Ascending aorta (tissue), 2 donors: ENCODE measurements around the gene PDE8B. TPM values are rescaled to one million over a fixed set of nuclear protein-coding genes. Genes with fewer than 3 reads are reported as not detected.
A peak's percentile ranks its signal among the peaks of the same experiment; 100 is the strongest.

Experiments
- DNase-seq, 2 donors: peaks; one replicate each; pipeline ENCODE4 v3.0.0-alpha.2; 2019; ENCODE audit warnings: low spot score in 2 of 2
- H3K27ac ChIP-seq, 2 donors: fragments of 200-600 bp; sonication (generic); one replicate each; pipeline ENCODE4 v1.5.1; 2016 to 2017; ENCODE audit warnings: mild to moderate bottlenecking in 1 of 2
- H3K27me3 ChIP-seq: fragments of 200-600 bp; sonication (generic); one replicate; pipeline ENCODE4 v1.5.1; 2017
- H3K36me3 ChIP-seq, 2 donors: fragments of 200-600 bp; sonication (generic); one replicate each; pipeline ENCODE4 v1.5.1; 2016
- H3K4me1 ChIP-seq, 2 donors: fragments of 200-600 bp; sonication (generic); one replicate each; pipeline ENCODE4 v1.5.1; 2016 to 2017; ENCODE audit warnings: mild to moderate bottlenecking in 1 of 2
- H3K4me3 ChIP-seq, 2 donors: fragments of 200-600 bp; sonication (generic); one replicate each; pipeline ENCODE4 v1.5.1; 2016 to 2017; ENCODE audit warnings: mild to moderate bottlenecking in 1 of 2
- H3K9me3 ChIP-seq, 2 donors: fragments of 200-600 bp; sonication (generic); one replicate each; pipeline ENCODE4 v1.5.1; 2016
- intact Hi-C: fragments of 100-400 bp; cut with DNase I; formaldehyde crosslinking; loops from one replicate; pipeline ENCODE4 v1.15.1; 2023
- total RNA-seq: library from RNA; depleted of rRNA; stranded (reverse); fragments of >200 nt; gene quantifications from one replicate; pipeline ENCODE4 v1.1.0, GENCODE V29; 2016
- TF ChIP-seq, protein P1 (sequence below), 3 experiments: fragments of 200-600 bp in 2 of 3; fragments of 450-650 bp in 1 of 3; sonication (generic) in 2 of 3; IDR thresholded peaks; one replicate each; pipeline ENCODE4 v1.5.1; 2016 to 2019; ENCODE audit warnings: antibody characterized with exemption in 3 of 3, mild to moderate bottlenecking in 1 of 3, moderate library complexity in 1 of 3

The PDE8B gene
- total RNA-seq, 1 donor from 2014 or later, result 28.1 TPM

DNA sequence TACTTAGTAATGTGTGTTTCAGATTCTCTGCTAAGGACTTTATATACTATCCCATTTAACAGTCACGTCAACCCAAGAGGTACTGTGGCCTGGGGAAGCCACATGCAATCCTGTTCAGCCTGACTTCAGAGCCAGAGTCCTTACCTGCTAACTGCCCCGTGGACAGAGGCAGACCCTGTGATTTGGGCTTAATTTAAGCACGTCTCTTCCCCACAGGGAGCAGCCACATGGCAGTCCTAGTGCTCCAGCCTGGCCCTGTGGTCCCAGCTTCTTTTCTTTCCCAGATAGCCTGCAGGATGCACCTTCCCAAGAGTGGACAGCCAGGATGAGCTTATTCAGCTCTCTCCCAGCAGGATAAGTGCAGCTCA, 71.5 kb downstream of the PDE8B start:
- Histone ChIP-seq H3K27ac (peak overlapping the region; percentile 40 to 48), H3K4me3 (no peak overlapping the region), H3K27me3 (no peaks in the 10 kb centered on the region), H3K36me3 (no peaks in the 10 kb centered on the region), H3K9me3 (no peaks in the 10 kb centered on the region), H3K4me1 (peaks cover 5 to 7% of the 10 kb centered on the region in 2 donors)
- DNase-seq, result no peak
- TF ChIP-seq, protein P1, sequence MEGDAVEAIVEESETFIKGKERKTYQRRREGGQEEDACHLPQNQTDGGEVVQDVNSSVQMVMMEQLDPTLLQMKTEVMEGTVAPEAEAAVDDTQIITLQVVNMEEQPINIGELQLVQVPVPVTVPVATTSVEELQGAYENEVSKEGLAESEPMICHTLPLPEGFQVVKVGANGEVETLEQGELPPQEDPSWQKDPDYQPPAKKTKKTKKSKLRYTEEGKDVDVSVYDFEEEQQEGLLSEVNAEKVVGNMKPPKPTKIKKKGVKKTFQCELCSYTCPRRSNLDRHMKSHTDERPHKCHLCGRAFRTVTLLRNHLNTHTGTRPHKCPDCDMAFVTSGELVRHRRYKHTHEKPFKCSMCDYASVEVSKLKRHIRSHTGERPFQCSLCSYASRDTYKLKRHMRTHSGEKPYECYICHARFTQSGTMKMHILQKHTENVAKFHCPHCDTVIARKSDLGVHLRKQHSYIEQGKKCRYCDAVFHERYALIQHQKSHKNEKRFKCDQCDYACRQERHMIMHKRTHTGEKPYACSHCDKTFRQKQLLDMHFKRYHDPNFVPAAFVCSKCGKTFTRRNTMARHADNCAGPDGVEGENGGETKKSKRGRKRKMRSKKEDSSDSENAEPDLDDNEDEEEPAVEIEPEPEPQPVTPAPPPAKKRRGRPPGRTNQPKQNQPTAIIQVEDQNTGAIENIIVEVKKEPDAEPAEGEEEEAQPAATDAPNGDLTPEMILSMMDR (IDR thresholded peaks at IDR 0.05), result no peak
- intact Hi-C loops, result no loop called here

DNA sequence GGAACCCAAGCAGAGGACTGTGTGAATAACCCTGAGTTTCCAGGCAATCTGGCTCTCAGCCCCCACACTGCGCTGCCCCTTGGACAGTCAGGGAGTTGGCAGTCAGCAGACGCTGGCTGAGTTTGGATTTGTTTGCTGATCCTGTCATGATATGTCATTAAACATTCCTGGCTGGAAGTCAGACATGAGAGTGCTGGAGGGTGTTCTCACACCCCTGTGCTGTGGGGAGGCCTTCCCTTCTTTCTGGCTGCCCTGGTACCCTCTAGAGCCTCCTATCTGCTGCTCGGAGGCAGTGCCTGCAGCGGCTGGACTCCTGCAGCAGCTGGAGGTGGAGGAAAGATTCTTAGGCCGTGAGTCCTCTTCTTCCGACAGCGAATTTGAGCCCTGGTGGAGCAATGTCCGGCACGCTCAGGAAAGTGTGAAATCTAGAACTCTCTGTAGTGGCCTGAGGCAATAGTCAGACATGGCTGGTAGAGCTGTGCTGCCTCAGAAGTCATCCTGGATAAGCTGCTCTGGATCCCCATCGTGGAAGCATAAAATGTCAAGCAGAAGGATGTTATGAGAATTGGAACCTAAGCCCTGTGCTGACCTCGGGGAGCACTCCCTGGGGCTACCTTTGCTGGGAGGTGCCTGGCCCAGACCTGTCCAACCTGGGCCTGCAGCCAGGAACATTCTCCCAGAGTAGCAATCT, 72.0 kb downstream of the PDE8B start:
- H3K4me1 ChIP-seq, result peaks cover 5 to 7% of the 10 kb centered on the region in 2 donors
- no peaks in the 10 kb centered on the region for H3K9me3 ChIP-seq
- intact Hi-C loops, result no loop called here
- H3K27ac ChIP-seq, result peak overlapping the region; percentile 40 to 48
- no peaks in the 10 kb centered on the region for H3K36me3 ChIP-seq
- no peak overlapping the region for H3K4me3 ChIP-seq
- TF ChIP-seq, protein P1 (IDR thresholded peaks at IDR 0.05), result peak in 2 of 3 experiments; percentile 24 to 35
- peak in 1 of 2 donors; percentile 74 for DNase-seq
- H3K27me3 ChIP-seq, result no peaks in the 10 kb centered on the region

DNA sequence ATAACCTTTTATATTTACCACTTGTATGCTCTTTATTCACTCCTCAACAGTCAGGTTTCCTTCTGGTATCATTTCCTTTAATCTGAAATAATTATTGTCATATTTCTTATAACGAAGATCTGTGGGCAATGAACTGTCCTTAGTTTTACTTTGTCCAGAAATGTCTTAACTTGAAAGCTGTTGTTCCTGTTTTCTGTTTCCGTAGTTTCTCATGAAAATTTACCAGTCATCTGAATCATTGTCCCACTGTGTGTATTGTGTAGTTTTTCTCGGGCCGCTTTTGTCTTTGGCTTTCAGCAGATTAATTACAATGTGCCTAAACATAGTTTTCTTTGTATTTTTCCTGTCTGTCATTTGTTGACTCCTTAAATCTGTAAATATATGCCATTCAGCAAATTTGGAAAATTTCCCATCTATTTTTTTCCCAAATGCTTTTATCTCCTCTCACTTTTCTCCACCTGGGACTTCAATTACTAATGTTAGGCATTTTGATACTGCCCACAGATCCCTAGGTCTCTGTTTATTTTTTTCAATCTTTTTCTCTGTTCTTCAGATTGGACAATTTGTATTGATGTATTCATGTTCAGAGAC, 74.9 kb downstream of the PDE8B start:
- Histone ChIP-seq H3K9me3 (no peaks in the 10 kb centered on the region), H3K27ac (no peak overlapping the region), H3K4me3 (no peak overlapping the region), H3K27me3 (no peaks in the 10 kb centered on the region), H3K4me1 (peaks cover 5 to 7% of the 10 kb centered on the region in 2 donors), H3K36me3 (no peaks in the 10 kb centered on the region)
- no peak for DNase-seq
- intact Hi-C loops, result no loop called here
- TF ChIP-seq, protein P1 (IDR thresholded peaks at IDR 0.05), result no peak

- no peak overlapping the region for H3K4me3 ChIP-seq
- peaks cover 0 to 10% of the 10 kb centered on the region in 2 donors for H3K4me1 ChIP-seq
- intact Hi-C loops, result no loop called here
Measured at GRCh38 chr5:77292026-77292757, 81.7 kb downstream of the PDE8B start.

DNA sequence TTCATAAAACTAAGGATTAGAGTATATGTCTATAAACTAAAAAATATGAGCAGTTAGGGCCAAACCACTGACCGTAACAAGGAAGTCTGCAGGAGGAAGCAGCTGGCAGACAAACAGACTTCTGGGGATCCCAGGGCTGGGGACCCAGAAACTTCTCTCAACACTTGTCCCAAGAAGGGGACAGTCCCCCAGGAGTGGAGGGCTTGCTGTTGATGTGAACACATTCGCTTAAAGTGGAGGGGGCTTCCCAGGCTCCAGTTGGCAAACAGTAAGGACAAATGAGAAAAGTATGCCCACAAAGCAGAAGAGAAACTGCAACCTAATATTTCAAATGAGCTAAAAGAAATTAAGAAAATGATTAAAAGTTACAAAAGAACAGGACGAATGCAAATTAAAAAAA, 83.7 kb downstream of the PDE8B start:
- TF ChIP-seq, protein P1 (IDR thresholded peaks at IDR 0.05), result no peak
- H3K27me3 ChIP-seq, result no peaks in the 10 kb centered on the region
- H3K9me3 ChIP-seq, result no peaks in the 10 kb centered on the region
- H3K27ac ChIP-seq, result no peak overlapping the region
- H3K4me1 ChIP-seq, result peaks cover 0 to 10% of the 10 kb centered on the region in 2 donors
- DNase-seq, result no peak
- no peaks in the 10 kb centered on the region for H3K36me3 ChIP-seq
- intact Hi-C loops, result no loop called here
- no peak overlapping the region for H3K4me3 ChIP-seq

More at GRCh38 chr5:77292026-77292757, 81.7 kb downstream of the PDE8B start:
- H3K27me3 ChIP-seq, result no peaks in the 10 kb centered on the region
- H3K9me3 ChIP-seq, result no peaks in the 10 kb centered on the region
- H3K27ac ChIP-seq, result no peak overlapping the region
- no peaks in the 10 kb centered on the region for H3K36me3 ChIP-seq
- TF ChIP-seq, protein P1 (IDR thresholded peaks at IDR 0.05), result no peak
- no peak for DNase-seq
